Measurements from ENCODE around the gene GRIP2.
A peak's percentile ranks its signal among the peaks of the same experiment; 100 is the strongest.

GRIP2 gene

GRCh38 chr3:14539742-14540491 lies at the start of gene GRIP2:
GRIP2 (minus strand) TSS chr3:14540342; CDS start chr3:14540308, 34 bp downstream.
- no peak for DNase-seq

- DNase-seq, result no peak
Measured at GRCh38 chr3:14588425-14589112, 48.4 kb upstream of the GRIP2 start.

GRCh38 chr3:14587740-14588360 lies 47.7 kb upstream of the GRIP2 start:
- no peak for DNase-seq

GRCh38 chr3:14586611-14587010 lies 46.5 kb upstream of the GRIP2 start:
- DNase-seq, result no peak

- no peak for DNase-seq
Measured at GRCh38 chr3:14583548-14584091, 43.5 kb upstream of the GRIP2 start.

- no peak for DNase-seq
Measured at GRCh38 chr3:14582045-14582410, 41.9 kb upstream of the GRIP2 start.

GRCh38 chr3:14581334-14582044 lies 41.3 kb upstream of the GRIP2 start:
- DNase-seq, result no peak

- no peak for DNase-seq
Measured at GRCh38 chr3:14577897-14578296, 37.8 kb upstream of the GRIP2 start.

- DNase-seq, result no peak
Measured at GRCh38 chr3:14576163-14576562, 36.0 kb upstream of the GRIP2 start.

- DNase-seq, result no peak
Measured at GRCh38 chr3:14574183-14574582, 34.0 kb upstream of the GRIP2 start.

GRCh38 chr3:14573706-14574105 lies 33.6 kb upstream of the GRIP2 start:
- DNase-seq, result no peak

GRCh38 chr3:14570864-14571263 lies 30.7 kb upstream of the GRIP2 start:
- DNase-seq, result no peak

GRCh38 chr3:14570089-14570488 lies 29.9 kb upstream of the GRIP2 start:
- DNase-seq, result no peak

GRCh38 chr3:14569474-14570000 lies 29.4 kb upstream of the GRIP2 start:
- DNase-seq, result no peak

GRCh38 chr3:14568269-14568668 lies 28.1 kb upstream of the GRIP2 start:
- DNase-seq, result no peak

- no peak for DNase-seq
Measured at GRCh38 chr3:14566812-14567211, 26.7 kb upstream of the GRIP2 start.

- DNase-seq, result no peak
Measured at GRCh38 chr3:14565868-14566588, 25.9 kb upstream of the GRIP2 start.

GRCh38 chr3:14564741-14565140 lies 24.6 kb upstream of the GRIP2 start:
- DNase-seq, result no peak

GRCh38 chr3:14563946-14564539 lies 23.9 kb upstream of the GRIP2 start:
- peak; percentile 13 to 66 for DNase-seq

- no peak for DNase-seq
Measured at GRCh38 chr3:14562121-14562890, 22.2 kb upstream of the GRIP2 start.

Data from cerebellar nuclear complex (tissue), 1 donor.